Cerebellar nuclear complex (tissue), 1 donor: Measurements from ENCODE around the gene SYNE2.
A peak's percentile ranks its signal among the peaks of the same experiment; 100 is the strongest.
"Not testable (repeated sequence)": the region's sequence is repeated elsewhere in the genome, so short reads cannot be mapped to it uniquely, and the experiment has no call there.

ENCODE experiments used
- DNase-seq, 2 experiments: peaks; one replicate each; lab custom pipeline; 2025; lab: John Stamatoyannopoulos, UW

The SYNE2 gene

DNA sequence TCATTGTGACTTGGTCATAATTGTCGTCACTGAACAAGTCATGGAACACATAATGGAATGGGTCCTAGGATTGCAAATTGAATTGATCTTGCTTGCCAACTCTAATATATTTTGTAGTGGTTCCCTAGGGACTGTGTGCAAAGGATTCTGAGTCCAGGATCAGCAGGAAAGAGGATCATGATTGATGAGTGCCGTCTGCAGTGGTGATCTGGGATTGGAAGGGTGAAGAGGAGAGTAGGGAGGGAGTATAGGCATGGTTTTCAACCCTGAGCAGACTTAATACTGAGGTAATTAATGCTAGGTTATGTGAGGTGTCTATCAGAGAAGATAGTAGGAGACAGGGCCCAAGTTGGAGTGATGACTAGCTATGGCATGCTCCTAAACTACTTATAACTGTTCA lies 272.5 kb downstream of the SYNE2 start:
- no peak for DNase-seq

DNA sequence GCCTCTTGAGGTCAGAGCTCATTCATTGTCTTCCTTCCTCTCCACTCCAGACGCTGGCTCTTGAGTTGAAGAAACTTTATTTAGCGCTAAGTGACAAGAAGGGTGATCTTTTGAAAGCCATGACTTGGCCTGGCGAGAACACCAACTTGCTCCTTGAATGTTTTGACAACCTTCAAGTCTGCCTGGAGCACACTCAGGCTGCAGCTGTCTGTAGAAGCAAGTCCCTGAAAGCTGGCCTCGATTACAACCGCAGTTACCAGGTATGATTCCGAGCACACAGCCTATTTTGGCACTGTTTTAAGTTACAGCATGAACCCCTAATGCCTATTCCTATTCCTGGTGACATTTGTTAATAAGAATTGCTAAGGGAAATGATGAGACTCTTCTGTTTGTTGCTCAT lies 273.7 kb downstream of the SYNE2 start:
- DNase-seq = no peak

DNA sequence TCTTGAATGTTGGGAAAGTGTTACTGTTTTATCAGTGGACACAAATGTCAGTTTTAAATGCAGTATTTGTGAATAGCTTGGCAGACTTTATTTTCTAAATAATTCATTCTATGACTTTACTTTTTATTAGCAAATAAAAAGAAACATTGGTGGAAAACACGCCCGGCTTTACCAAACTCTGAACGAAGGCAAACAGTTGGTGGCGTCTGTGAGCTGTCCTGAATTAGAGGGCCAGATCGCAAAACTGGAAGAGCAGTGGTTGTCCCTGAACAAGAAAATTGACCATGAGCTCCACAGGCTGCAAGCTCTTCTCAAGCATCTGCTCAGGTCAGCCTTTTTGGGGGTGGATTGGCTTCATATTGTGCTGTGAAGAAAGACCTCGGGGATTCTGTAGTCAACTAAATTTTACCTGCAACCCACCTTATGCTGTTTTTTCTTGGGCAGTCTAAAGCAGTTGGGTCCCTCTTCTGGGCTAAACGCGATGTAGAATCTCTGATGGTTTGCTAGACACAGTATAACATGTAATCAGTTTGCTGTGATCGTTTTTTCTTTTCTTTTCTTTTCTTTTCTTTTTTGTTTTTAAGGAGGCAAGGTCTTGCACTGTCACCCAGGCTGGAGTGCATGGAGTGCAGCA lies 285.0 kb downstream of the SYNE2 start:
- DNase-seq = no peak

DNA sequence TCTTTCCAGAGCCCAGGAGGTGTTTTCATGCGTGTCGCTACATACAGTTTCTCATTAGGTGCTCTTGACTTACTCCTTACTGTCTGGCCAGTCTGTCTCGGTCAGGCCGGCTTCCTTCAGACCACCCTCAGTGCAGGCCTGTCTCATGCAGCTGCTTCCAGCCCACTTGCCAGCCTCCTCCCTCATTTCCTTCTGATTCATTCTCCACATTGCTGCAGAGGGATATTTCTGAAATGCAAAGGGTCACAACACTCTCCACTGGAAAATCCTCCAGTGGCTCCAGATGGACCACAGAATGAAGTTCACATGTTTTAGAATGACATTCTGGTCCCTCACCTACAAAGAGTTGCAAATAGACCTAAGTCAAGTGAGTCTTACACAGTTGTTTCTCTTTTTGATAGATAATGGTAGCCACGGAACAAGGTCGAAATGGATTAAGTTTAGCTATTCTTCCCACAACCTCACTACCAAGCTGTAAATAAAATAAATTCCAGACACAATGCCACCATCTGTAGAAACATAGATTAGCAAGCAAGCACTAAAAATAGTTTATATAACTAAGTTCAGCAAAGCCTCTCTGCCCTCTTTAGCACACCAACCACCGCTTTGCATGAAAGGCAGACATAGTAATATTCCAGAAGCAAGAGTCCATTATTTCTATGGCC lies 294.5 kb downstream of the SYNE2 start:
- DNase-seq = no peak

DNA sequence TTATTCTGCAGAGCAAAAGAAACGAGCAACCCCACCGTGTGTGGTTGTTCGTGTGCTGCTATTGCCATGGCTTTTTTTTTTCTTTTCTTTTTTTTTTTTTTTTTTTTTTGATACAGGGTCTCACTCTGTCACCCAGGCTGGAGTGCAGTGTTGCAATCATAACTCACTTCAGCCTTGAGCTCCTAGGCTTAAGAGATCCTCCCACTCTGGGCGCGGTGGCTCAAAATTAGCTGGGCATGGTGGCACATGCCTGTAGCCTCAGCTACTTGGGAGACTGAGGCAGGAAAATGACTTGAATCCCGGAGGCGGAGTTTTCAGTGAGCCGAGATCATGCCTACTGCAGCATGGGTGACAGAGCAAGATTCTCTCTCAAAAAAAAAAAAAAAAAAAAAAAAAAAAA lies 297.1 kb downstream of the SYNE2 start:
- no peak for DNase-seq

DNA sequence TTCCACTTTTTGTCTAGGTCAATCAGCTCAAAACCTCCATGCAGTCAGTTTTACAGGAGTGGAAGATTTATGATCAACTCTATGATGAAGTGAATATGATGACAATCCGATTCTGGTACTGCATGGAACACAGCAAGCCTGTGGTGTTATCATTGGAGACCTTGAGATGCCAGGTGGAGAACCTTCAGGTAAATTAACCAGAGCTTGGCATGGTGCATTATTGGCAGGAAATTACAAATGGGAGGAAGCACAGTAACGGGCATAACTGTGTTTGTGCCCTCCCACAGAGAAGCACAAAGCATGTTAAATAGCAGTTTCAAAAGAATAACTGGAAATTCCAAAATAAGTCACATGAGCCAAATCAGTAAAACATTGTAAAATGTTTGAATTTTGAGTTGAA lies 305.8 kb downstream of the SYNE2 start:
- DNase-seq = peak in 1 of 2 experiments; percentile 16

DNA sequence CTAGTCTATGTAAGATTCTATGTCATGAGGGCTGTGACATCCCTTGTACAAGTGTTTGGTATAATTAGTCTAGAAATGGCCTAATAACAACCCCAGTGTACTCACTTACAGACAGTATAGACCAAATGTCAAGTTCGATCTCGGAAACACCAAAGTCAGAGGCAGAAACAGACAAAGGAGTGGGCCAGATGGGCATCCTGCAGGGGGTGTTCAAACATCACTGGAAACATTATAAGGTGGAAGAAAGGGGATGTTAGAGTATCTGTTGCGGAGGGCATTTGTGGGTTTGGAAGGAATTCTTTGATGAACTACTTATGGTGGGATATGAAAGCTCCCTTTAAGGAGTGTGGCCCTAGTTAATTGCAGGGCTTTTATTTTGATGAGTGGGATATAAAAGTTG lies 306.8 kb downstream of the SYNE2 start:
- peak in 1 of 2 experiments; percentile 3 for DNase-seq

DNA sequence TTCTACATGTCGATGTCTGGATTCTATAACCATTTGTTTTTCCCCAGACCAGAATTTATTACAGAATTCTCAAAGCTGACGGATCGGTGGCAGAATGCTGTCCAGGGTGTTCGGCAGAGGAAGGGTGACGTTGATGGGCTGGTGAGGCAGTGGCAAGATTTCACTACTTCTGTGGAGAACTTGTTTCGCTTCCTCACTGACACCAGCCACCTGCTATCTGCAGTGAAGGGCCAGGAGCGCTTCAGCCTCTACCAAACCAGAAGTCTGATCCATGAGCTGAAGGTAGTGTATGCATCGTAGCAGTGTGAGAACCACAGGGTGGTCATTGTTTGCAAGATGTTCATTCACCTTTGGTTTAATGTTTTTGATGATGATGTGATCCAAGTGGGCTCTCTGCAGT lies 317.4 kb downstream of the SYNE2 start:
- no peak for DNase-seq

DNA sequence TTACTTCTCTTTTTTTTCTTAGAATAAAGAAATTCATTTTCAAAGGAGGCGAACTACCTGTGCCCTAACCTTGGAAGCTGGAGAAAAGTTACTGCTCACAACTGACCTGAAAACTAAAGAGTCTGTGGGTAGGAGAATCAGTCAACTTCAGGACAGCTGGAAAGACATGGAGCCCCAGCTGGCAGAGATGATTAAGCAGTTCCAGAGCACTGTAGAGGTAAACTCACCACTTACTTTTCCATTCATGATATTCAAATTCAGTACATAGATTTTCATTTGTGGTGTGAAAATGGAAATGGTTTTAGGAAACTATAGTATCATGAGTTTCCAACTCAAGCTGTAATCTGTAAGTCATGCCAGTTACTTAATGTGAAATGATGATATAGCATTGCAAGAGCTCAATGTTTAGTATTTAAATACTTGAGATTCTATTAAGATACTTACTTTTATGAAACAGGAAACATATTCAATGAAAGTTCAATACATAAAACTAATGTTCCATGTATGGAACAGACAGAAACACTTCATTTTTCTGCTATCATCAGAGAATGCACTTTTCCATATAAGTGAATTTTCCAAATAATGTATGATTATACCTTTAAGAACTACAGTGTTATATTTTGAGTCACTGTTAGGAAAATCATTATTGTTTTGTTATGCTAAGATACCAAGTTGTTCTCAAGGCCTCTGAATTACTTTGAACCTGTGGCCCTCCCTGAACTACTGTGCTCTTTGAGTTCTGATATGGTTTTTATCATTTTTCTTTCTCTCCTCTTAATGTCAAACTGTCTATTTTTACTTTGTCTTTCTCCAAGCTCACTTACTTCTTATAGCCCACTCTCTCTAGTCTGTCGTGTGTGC lies 322.3 kb downstream of the SYNE2 start:
- DNase-seq = no peak

DNA sequence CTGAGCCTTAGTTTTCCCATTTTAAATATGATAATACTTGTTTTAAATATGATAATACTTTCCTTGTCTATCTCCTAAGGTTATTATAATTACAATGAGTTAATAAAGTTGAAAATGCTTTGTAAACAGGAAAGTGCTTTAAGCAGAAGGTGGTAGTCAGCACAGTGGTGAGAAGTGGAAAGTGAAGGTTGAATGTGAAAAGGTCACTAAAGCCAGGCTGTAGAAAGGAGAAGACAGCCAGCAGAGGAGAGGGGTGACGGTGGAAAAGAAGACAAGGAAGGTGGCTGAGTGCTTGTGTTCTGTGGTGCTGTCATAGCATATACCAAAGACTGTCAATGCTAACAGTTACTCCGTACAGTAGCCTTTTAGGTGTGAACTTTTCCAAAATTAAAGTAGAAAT lies 323.5 kb downstream of the SYNE2 start:
- DNase-seq = no peak

DNA sequence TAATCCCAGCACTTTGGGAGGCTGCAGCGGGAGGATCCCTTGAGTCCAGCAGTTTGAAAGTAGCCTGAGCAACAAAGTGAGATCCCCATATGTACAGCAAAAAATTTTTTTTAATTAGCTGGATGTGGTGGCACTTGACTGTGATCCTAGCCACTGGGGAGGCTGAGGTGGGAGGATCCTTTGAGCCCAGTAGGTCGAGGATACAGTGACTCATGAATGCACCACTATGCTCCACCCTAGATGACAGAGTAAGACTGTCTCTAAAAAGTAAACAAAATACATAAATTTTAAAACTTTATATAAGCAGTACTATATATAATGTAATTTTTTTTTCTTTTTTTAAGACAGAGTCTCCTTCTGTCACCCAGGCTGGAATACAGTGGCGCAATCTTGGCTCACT lies 326.0 kb downstream of the SYNE2 start:
- no peak for DNase-seq

DNA sequence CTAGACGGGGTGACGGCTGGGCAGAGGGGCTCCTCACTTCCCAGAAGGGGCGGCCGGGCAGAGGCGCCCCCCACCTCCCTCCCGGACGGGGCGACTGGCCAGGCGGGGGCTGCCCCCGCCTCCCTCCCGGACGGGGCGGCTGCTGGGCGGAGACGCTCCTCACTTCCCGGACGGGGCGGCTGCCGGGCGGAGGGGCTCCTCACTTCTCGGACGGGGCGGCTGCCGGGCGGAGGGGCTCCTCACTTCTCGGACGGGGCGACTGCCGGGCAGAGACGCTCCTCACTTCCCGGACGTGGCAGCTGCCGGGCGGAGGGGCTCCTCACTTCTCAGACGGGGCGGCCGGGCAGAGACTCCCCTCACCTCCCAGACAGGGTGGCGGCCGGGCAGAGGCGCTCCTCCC lies 330.1 kb downstream of the SYNE2 start:
- DNase-seq = not testable (repeated sequence)

DNA sequence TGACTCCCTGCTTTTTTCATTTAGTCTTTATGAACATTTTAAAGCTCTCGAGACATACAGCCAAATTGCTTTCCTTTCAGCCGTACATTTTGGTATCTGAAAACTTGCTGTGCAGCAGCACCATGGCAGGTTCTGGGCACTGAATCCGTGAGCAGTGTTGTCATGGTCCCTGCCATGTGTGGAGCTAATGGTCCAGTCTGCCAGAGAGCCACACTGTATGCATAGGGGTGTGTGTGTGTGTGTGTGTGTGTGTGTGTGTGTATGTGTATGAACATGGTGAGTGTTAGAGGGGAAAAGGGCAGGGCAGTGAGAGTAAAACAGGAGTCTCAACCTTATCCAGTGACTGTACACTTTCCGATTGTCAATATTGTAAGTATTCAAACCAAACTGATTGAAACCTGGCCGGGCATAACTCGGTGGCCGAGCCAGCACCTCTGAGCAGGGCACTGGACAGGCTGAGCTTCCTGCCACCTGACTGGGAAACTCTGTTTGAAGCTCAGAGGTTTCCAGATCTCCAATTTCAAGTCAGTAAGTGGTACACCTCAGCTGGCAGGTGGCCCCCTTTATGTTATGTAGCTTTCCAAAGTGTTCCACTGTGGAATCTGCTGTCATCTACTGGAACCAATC lies 331.4 kb downstream of the SYNE2 start:
- DNase-seq = no peak

DNA sequence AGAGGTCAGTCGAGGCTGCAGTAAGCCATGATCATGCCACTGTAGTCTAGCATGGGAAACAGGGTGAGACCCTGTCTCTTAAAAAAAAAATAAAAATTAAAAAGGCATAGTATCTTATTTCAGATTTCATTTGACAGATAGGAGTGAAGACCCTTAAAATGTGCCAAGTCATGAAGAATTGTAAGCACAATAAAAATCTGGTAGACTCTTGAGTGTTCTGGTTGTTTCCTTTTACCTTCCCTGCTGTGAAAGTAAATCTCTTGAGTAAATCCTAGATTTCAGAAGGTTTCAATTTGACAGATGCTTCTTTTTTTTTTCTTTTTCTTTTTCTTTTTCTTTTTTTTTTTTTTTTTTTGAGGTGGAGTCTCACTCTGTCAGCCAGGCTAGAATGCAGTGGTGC lies 332.4 kb downstream of the SYNE2 start:
- DNase-seq = no peak

DNA sequence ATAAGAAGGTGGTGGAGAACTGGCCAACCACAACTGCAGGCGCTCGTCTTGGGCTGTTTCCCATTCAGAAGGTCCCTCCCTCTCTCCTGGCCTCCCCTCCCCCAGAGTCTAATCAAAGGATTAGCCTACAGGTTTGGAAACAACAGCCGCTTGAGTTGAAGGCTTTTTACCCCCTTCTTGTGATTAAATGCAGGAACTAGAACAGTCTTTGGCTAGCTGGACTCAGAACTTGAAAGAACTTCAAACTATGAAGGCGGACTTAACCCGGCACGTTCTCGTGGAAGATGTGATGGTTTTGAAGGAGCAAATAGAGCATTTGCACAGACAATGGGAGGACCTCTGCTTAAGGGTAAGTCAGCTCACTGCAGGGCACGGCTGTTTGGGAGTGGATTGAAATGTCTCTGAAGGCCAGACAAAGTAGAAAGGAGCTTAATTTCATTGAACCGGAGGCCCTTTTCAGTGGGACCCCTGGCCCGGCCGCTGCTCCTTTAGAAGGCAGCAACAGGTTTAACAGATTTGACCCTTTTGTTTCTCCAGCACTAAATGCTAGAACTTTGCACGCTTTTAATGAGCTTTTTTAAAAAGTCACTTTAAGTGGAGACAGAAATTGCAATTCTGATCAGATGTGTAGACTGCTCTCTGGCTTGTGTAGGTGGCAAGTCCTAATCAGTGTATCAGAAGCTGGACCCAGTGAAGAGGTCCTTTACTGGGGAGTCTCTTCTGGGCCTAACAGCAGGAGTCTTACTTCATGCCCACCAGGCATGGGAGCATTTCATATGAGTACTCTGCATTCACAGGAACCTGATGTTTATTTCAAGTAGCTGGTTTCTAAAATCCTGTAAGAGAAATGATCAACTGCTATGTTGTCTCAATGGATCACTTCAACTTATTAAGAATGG lies 333.7 kb downstream of the SYNE2 start:
- no peak for DNase-seq

DNA sequence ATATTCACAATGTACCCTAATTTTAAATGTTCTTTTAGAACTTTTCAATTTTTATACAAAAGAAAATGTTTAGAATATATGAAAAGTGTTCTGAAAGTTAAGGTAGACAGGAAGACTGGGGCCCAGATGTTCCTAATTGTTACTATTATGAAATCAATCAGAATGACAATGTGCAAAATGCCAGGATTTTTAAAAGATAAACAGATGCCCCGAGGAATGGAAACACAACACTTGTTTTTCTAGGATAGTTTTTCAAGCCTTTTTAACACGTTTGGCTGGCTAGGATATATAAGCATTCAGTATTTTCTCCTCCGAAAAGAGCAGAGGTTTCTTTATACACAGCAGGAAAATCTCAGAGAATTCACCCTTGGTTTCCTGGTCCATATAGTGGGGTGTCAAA lies 334.5 kb downstream of the SYNE2 start:
- DNase-seq = no peak

DNA sequence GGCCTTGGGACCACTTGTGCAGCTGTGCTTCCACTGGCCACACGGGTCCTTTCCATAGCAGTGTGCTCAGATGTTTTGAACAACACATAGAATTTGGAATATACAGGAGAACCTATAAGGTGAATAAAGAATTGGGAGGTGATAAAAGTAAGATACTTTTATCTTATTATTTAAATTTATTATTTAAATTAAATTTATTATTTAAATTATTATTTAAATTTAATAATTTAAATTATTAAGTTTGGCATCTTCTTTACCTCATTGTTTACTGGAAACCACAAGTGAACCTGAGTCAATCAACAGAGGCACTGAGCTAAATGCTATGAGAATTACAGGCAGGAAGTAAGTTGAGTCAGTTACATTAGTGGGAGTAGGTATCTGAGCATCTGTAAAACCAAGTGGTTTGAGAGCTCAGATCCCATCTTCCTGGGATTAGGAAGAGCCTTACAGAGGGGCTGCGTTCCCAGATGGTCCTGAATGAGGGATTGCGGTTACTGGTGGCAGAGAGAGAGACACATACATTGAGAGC lies 338.2 kb downstream of the SYNE2 start:
- no peak for DNase-seq

DNA sequence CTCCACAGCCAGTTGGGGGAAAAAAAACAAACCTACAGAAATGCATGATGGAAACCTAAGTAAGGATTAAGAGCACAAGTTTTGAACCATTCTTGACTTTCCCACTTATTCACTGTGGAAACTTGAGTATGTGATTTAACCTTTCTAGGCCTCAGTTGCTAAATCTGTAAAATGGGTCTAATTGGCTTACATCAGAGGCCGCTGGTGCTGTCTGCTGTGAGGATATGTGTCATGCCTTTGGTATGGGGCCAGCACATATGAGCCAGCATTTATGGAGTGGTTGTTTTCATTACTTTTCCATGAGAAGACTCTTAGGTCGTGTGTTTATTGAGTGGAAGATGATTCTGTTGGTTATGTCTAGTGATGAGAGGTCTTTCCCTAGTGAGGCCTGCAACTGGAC lies 339.0 kb downstream of the SYNE2 start:
- no peak for DNase-seq

DNA sequence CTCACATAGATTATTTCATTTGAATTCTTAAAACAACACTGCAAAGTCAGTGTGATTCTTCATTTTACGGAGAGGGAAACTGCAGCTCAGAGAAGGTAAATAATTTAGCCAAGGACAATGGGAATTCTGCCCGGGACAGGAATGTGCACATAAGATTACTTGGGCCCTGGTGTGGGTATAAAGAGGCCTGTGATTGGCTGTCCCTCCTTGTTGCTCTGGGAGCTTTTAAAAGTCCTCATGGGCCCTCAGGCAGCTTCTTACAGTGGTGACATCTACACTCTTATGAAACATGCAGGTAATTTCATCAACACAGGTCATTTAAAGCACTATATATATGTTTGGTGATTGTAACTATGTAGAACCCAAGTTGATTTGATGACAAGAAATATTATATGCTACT lies 341.0 kb downstream of the SYNE2 start:
- no peak for DNase-seq

DNA sequence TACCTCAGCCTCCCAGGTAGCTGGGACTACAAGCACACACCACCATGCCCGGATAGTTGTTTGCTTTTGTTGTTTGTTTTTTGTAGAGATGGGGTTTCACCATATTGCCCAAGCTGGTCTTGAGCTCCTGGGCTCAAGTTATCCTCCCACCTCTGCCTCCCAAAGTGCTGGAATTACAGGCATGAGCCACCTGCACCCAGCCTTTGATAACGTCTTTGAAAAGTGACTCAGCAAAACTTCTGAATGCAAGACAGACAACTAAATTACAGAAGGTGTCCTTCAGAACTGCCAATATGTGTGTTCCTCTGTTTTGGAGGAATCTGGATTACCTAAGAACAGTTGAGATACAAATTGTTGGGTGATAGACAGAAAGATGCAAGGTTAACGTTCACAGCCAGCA lies 341.6 kb downstream of the SYNE2 start:
- DNase-seq = no peak

DNA sequence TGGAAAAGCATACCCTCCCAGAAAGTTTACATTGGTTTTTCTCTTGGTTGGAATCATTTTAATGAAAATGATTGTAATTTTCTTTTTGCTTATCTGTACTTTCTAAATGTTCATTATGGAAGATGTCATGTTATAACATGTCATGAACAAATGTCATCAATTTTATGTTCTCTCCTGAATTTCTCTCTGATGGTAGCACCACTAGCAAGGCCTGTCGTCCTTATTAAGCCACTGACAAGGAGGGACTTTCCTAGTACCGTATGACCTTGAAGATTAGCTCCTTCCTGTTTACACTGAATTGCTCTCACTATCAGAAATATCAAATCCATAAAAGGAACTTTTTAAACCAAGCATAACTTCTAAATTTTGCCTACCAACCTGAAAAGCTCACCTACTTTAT lies 342.4 kb downstream of the SYNE2 start:
- no peak for DNase-seq
